ENCODE measurements around the gene SOS2.

DNA sequence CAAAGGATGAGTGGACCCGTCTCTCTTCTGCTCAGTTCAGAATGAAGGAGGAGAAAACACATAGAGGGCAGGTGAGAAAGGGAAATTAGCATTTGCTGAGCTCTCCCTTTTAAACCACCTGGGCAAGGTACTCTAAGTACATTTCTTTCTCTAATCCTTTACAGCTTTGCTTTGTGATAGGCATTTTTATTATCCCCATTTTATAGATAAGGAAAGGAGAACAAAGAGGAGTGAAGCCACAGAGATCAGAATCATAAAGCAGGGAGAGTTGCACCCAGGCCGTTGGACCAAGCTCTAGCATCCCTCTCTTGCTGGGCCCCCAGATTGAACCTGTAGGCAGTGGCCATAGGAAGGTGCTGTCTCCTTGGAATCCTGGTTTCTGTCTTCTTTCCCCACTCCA, 162.1 kb downstream of the SOS2 start:
- TF ChIP-seq POLR2A (IDR thresholded peaks at IDR 0.05) (no peak), POLR2AphosphoS5 (IDR thresholded peaks at IDR 0.05) (no peak)
- TF ChIP-seq, protein P1, sequence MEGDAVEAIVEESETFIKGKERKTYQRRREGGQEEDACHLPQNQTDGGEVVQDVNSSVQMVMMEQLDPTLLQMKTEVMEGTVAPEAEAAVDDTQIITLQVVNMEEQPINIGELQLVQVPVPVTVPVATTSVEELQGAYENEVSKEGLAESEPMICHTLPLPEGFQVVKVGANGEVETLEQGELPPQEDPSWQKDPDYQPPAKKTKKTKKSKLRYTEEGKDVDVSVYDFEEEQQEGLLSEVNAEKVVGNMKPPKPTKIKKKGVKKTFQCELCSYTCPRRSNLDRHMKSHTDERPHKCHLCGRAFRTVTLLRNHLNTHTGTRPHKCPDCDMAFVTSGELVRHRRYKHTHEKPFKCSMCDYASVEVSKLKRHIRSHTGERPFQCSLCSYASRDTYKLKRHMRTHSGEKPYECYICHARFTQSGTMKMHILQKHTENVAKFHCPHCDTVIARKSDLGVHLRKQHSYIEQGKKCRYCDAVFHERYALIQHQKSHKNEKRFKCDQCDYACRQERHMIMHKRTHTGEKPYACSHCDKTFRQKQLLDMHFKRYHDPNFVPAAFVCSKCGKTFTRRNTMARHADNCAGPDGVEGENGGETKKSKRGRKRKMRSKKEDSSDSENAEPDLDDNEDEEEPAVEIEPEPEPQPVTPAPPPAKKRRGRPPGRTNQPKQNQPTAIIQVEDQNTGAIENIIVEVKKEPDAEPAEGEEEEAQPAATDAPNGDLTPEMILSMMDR (IDR thresholded peaks at IDR 0.05) = no peak
